Activated CD8-positive, alpha-beta memory T cell treated with anti-CD3 and anti-CD28 coated beads, Interleukin-2, amount 10 ng/mL, durations not matched to agents 7 days and 5 days (primary cell): Measurements from ENCODE around the gene NT5M. TPM values are rescaled to one million over a fixed set of nuclear protein-coding genes. Genes with fewer than 3 reads are reported as not detected.
A peak's percentile ranks its signal among the peaks of the same experiment; 100 is the strongest.

Source experiments
- ATAC-seq: fragments of 150-1000 bp; cut with Tn5 transposase; one replicate; pipeline ENCODE4 v1.10.0; 2021; ENCODE audit warnings: moderate library complexity
- CTCF ChIA-PET: fragments of 350-600 bp; sonication (Branson Sonifier 250); formaldehyde crosslinking; loops from one replicate; lab custom pipeline; 2021; ENCODE audit warnings: antibody characterized with exemption; lab: Charles Lee
- DNase-seq: peaks from one replicate; pipeline ENCODE4 v3.0.0-alpha.2; 2020
- H3K27ac Mint-ChIP-seq: one replicate; pipeline ENCODE4 v1.8.0; 2021; ENCODE audit warnings: mild to moderate bottlenecking, mixed read lengths
- H3K27me3 Mint-ChIP-seq: one replicate; pipeline ENCODE4 v1.8.0; 2021; ENCODE audit warnings: mixed read lengths
- H3K36me3 Mint-ChIP-seq: one replicate; pipeline ENCODE4 v1.8.0; 2021; ENCODE audit warnings: mild to moderate bottlenecking, mixed read lengths
- H3K4me1 Mint-ChIP-seq: one replicate; pipeline ENCODE4 v1.8.0; 2021; ENCODE audit warnings: mixed read lengths
- H3K4me3 Mint-ChIP-seq: one replicate; pipeline ENCODE4 v1.8.0; 2021; ENCODE audit warnings: mild to moderate bottlenecking, moderate library complexity, mixed read lengths
- H3K9me3 Mint-ChIP-seq: one replicate; pipeline ENCODE4 v1.8.0; 2022; ENCODE audit warnings: low read depth, mixed read lengths
- total RNA-seq, 2 experiments: library from RNA; stranded (reverse); gene quantifications; one replicate each; pipeline ENCODE4 v1.2.3, GENCODE V29; 2021

The NT5M gene
- total RNA-seq, 2 experiments from 2014 or later = 6.3 to 12.5 TPM

- CTCF ChIA-PET = interaction anchor here (0.6 to 4.9 kb wide), 20 partner anchors 9 to 284 kb away, joined by 3 to 80 read pairs (median 4); partner anchors contain the start of genes MED9, PEMT and RASD1
- peaks cover 2% of the 10 kb centered on the region for H3K9me3 Mint-ChIP-seq
These were observed 53.2 kb downstream of the NT5M start for GRCh38 chr17:17356149-17356930.

DNA sequence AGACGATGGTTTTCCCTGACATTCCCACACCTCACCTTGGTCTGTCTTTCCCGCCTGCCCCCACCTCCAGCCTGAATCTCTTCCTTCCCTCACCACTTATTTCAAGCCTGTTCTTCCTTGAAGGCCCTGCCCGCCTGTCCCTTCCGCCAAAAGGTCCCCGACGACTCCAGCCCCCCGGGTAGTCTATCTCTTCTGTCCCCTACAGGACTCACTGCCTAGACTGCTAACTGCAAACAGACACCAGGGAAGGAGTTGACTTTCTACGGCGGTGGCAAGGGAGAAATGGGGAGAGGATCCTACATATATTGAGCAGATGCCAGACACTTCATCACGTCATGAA is 53.7 kb downstream of the NT5M start:
- DNase-seq (no peak), ATAC-seq (no peak)
- CTCF ChIA-PET = interaction anchor here (0.6 to 4.9 kb wide), 13 partner anchors 8 to 284 kb away, joined by 3 to 80 read pairs (median 5); partner anchors contain the start of genes PEMT and RASD1
- Mint-ChIP-seq H3K27me3 (peaks cover 28% of the 10 kb centered on the region), H3K4me3 (no peak overlapping the region), H3K27ac (no peak overlapping the region), H3K9me3 (peaks cover 2% of the 10 kb centered on the region), H3K36me3 (no peaks in the 10 kb centered on the region), H3K4me1 (no peaks in the 10 kb centered on the region)

More at GRCh38 chr17:17356149-17356930, 53.2 kb downstream of the NT5M start:
- Mint-ChIP-seq H3K27me3 (peaks cover 28% of the 10 kb centered on the region), H3K27ac (peak overlapping the region; percentile 4), H3K4me1 (no peaks in the 10 kb centered on the region), H3K4me3 (no peak overlapping the region), H3K36me3 (no peaks in the 10 kb centered on the region)
- ATAC-seq (peak; percentile 86), DNase-seq (peak; percentile 79)

DNA sequence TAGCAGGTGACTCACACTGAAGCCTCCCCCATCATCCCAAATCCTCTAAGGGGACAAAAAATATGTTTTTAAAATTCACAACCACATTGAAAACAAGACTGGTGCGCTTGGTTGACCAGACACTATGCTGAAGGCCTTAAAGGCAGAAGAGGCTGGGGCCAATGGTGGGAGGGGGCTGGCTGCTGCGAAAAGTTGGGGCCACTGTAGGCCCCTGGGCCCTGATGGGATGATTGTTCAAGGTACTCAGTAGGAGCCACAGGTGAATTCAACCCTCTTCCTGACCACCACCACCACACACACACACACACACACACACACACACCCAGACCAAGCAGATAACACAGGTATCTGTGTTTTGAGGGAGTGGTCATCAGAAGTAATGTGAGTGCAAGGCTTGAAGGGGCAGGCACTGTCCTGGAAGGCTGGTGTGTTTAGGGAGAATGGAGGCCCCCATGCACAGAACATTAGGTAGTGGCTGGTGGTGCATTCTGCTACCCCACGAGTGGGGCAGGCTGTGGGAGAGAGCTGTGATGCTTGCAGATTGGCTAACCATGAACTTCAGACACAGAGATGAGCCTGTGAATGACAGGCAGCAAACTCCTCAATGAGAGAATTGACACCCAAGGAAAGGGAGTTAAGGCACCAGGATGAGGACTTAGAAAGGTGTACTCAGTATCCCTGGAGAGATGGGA is 55.0 kb downstream of the NT5M start:
- no peaks in the 10 kb centered on the region for H3K4me1 Mint-ChIP-seq
- ATAC-seq (no peak), DNase-seq (no peak)
- peaks cover 2% of the 10 kb centered on the region for H3K9me3 Mint-ChIP-seq
- no peaks in the 10 kb centered on the region for H3K36me3 Mint-ChIP-seq
- H3K4me3 Mint-ChIP-seq = no peak overlapping the region
- CTCF ChIA-PET = interaction anchor here (0.9 to 2.3 kb wide), 3 partner anchors 82 to 139 kb away, joined by 4 to 10 read pairs (median 5); partner anchors contain the start of gene RASD1
- H3K27me3 Mint-ChIP-seq = peaks cover 28% of the 10 kb centered on the region
- no peak overlapping the region for H3K27ac Mint-ChIP-seq

DNA sequence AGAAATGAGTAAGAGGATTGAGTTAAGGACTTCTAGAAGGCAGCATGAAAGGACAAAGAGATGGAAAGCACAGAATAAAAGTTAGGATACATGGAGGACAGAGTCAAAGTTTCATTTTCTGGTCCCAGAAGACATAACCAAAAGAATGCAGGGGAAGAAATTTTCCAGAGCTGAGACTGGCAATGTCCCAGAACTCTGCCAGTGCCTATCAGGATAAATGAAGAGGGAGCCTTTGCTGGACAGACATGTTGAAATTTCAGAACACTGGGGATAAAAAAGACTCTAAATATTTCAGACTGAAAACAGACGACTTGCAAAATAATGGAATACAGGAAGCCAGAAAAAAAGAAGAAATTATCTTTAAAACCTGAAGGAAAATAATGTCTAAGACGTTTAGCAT is 55.7 kb downstream of the NT5M start:
- Mint-ChIP-seq H3K27me3 (peaks cover 28% of the 10 kb centered on the region), H3K27ac (no peak overlapping the region), H3K4me3 (no peak overlapping the region), H3K36me3 (no peaks in the 10 kb centered on the region), H3K9me3 (peaks cover 2% of the 10 kb centered on the region), H3K4me1 (no peaks in the 10 kb centered on the region)
- CTCF ChIA-PET = interaction anchor here (1.7 to 2.3 kb wide), 3 partner anchors 81 to 283 kb away, joined by 5 to 10 read pairs (median 5); partner anchors contain the start of gene RASD1
- ATAC-seq (no peak), DNase-seq (no peak)

GRCh38 chr17:17359271-17359670 is 56.1 kb downstream of the NT5M start:
- no peak for DNase-seq
- peaks cover 28% of the 10 kb centered on the region for H3K27me3 Mint-ChIP-seq
- no peak overlapping the region for H3K4me3 Mint-ChIP-seq
- ATAC-seq = no peak
- H3K36me3 Mint-ChIP-seq = no peaks in the 10 kb centered on the region
- no peak overlapping the region for H3K27ac Mint-ChIP-seq
- no peaks in the 10 kb centered on the region for H3K4me1 Mint-ChIP-seq
- H3K9me3 Mint-ChIP-seq = peaks cover 2% of the 10 kb centered on the region
- CTCF ChIA-PET = interaction anchor here (1.4 to 2.3 kb wide), 4 partner anchors 81 to 283 kb away, joined by 5 to 10 read pairs (median 5); partner anchors contain the start of gene RASD1

- Mint-ChIP-seq H3K27ac (no peak overlapping the region), H3K36me3 (no peaks in the 10 kb centered on the region), H3K4me3 (no peak overlapping the region), H3K4me1 (no peaks in the 10 kb centered on the region), H3K27me3 (peaks cover 28% of the 10 kb centered on the region), H3K9me3 (peaks cover 2% of the 10 kb centered on the region)
- ATAC-seq (no peak), DNase-seq (no peak)
- CTCF ChIA-PET = interaction anchor here (1.4 to 2.3 kb wide), 4 partner anchors 80 to 282 kb away, joined by 5 to 10 read pairs (median 5); partner anchors contain the start of gene RASD1
These were observed 57.0 kb downstream of the NT5M start for GRCh38 chr17:17360087-17360730.

GRCh38 chr17:17361543-17361866 is 58.3 kb downstream of the NT5M start:
- ATAC-seq = no peak
- Mint-ChIP-seq H3K9me3 (peaks cover 2% of the 10 kb centered on the region), H3K4me3 (no peak overlapping the region), H3K27me3 (peaks cover 39% of the 10 kb centered on the region), H3K4me1 (no peaks in the 10 kb centered on the region), H3K27ac (no peak overlapping the region), H3K36me3 (no peaks in the 10 kb centered on the region)
- no peak for DNase-seq
- CTCF ChIA-PET = no interaction called here

DNA sequence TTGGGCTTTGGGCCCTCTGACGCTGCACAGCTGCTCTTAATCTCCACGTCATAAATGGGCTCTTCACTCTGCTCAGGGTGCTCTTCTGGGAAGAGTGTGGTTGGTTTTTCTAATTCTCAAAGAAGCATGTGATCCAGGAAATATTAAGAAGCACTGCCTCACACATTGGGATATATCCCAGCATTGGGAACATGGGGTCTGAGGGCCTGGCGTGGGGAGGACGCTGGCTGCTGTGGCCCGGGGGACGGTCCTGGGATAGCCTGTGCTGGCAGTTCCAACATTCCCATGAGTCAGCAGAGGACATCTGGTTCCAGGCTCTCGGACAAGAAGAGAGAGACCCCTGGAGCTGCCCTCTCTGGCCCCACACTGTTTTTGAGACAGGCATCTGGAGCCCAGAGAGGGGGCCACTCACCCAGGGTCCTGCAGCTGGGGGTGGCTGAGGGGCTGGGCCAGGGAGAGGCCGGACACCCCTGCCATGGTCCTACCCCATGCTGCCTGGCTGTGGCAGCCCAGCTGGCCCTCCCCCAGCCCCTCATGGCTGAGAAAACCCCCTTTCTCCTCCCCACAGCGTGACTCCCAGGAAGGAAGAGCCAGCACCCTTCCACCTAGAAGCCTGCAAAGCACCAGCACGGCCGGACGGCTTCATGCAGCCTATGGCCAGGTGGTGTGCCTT is 58.8 kb downstream of the NT5M start:
- Mint-ChIP-seq H3K27ac (no peak overlapping the region), H3K27me3 (peaks cover 42% of the 10 kb centered on the region), H3K9me3 (peaks cover 2% of the 10 kb centered on the region), H3K4me3 (no peak overlapping the region), H3K4me1 (no peaks in the 10 kb centered on the region), H3K36me3 (no peaks in the 10 kb centered on the region)
- CTCF ChIA-PET = no interaction called here
- no peak for ATAC-seq
- no peak for DNase-seq

- CTCF ChIA-PET = interaction anchor here (0.5 to 2.0 kb wide), 3 partner anchors 8 to 135 kb away, joined by 3 to 8 read pairs (median 4); no protein-coding TSS in a partner anchor
- DNase-seq (no peak), ATAC-seq (no peak)
- Mint-ChIP-seq H3K4me3 (no peak overlapping the region), H3K9me3 (peaks cover 2% of the 10 kb centered on the region), H3K27ac (no peak overlapping the region), H3K36me3 (no peaks in the 10 kb centered on the region), H3K27me3 (peaks cover 42% of the 10 kb centered on the region), H3K4me1 (no peaks in the 10 kb centered on the region)
These were observed 59.4 kb downstream of the NT5M start for GRCh38 chr17:17362540-17362930.

DNA sequence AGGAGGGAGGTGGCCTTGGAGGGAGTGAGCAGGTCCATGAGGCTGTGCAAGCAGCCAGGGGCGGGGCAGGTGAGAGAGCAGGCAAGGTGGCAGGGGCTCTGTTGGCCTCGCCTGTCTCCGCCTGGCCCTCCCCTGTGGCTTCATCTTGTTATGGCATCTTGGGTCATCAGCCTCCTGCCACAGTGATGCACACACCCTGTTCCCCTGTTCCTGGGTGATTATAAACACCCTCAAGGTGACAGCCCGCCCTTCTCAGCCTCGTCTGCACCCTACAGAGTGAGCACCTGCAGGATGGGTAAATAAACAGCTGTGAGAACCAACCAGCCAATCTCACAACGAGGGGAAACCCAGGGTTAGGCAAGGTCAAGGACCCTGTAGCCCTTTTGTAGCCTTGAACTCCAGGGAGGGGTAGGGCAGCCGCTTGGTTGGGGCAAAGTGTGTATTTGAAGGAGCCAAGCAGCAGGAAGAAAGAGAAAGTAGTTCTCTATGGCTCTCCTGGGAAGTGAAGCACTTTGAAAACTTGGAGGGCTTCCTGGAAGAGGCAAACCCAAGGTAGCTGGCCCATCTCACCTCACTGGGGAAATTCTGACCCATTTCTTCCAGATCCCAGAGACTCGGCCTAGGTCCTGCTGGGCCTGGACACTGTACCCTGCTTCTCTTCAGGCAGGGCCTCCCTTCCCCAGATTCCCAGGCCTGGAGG is 60.6 kb downstream of the NT5M start:
- Mint-ChIP-seq H3K4me1 (no peaks in the 10 kb centered on the region), H3K27me3 (peaks cover 36% of the 10 kb centered on the region), H3K9me3 (peaks cover 2% of the 10 kb centered on the region), H3K27ac (no peak overlapping the region), H3K4me3 (no peak overlapping the region), H3K36me3 (no peaks in the 10 kb centered on the region)
- ATAC-seq (no peak), DNase-seq (no peak)
- CTCF ChIA-PET = interaction anchor here (1.2 to 2.5 kb wide), 3 partner anchors 9 to 133 kb away, joined by 4 to 12 read pairs (median 8); partner anchors contain the start of gene RASD1

DNA sequence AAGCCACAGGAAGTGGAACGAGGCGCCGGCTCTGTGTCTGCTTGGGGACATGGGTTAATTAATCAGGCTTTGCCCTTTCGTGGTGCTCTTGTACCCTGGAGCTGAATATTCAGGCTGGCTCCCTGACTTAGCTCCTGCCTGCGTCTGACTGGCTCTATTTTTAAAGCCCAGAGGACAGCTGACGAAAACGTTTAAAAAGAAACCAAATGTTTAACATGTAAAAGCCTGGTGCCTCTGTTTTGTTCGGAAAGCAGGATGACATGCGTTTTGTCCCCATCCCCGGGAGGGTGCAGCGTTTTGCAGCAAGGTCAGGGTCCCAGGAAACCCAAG is 61.1 kb downstream of the NT5M start:
- no peak overlapping the region for H3K27ac Mint-ChIP-seq
- no peaks in the 10 kb centered on the region for H3K4me1 Mint-ChIP-seq
- H3K9me3 Mint-ChIP-seq = peaks cover 2% of the 10 kb centered on the region
- no peak overlapping the region for H3K4me3 Mint-ChIP-seq
- H3K36me3 Mint-ChIP-seq = no peaks in the 10 kb centered on the region
- CTCF ChIA-PET = interaction anchor here (2.0 to 2.5 kb wide), 2 partner anchors 10 to 132 kb away, joined by 8 to 12 read pairs; partner anchors contain the start of gene RASD1
- DNase-seq (no peak), ATAC-seq (no peak)
- peaks cover 32% of the 10 kb centered on the region for H3K27me3 Mint-ChIP-seq

- Mint-ChIP-seq H3K27ac (no peak overlapping the region), H3K4me1 (no peaks in the 10 kb centered on the region), H3K9me3 (no peaks in the 10 kb centered on the region), H3K27me3 (peaks cover 26% of the 10 kb centered on the region), H3K4me3 (no peak overlapping the region), H3K36me3 (no peaks in the 10 kb centered on the region)
- CTCF ChIA-PET = interaction anchor here (1.0 to 2.5 kb wide), 2 partner anchors 9 to 131 kb away, joined by 4 to 12 read pairs; partner anchors contain the start of gene RASD1
- ATAC-seq (no peak), DNase-seq (no peak)
These were observed 62.4 kb downstream of the NT5M start for GRCh38 chr17:17365476-17366110.
